Adrenal gland (tissue), 12 donors: ENCODE results near the gene EPHB2. TPM values are rescaled to one million over a fixed set of nuclear protein-coding genes. Genes with fewer than 3 reads are reported as not detected.

Source experiments
- DNase-seq, 7 donors: peaks; one replicate each; pipeline ENCODE4 v3.0.0-alpha.2; 2019 to 2020
- H3K27ac ChIP-seq, 5 donors: fragments of 200-600 bp; sonication (generic) in 4 of 5; 1 replicate in 3 of 5; 2 replicates in 2 of 5; pipeline versions ENCODE4 v1.5.1 to v1.8.0; 2016 to 2020; ENCODE audit warnings: mild to moderate bottlenecking in 1 of 5
- H3K27me3 ChIP-seq: fragments of 200-600 bp; 2 replicates; pipeline ENCODE4 v1.8.0; 2021
- H3K36me3 ChIP-seq, 2 donors: fragments of 200-600 bp; replicated peaks in 1 of 2; 1 replicate in 1 of 2; 2 replicates in 1 of 2; pipeline versions ENCODE4 v1.5.1 to v1.8.0; 2018 to 2022
- H3K4me1 ChIP-seq, 2 donors: fragments of 200-600 bp; replicated peaks in 1 of 2; 1 replicate in 1 of 2; 2 replicates in 1 of 2; pipeline versions ENCODE4 v1.5.1 to v1.8.0; 2018 to 2021
- H3K4me3 ChIP-seq, 4 donors: fragments of 200-600 bp; sonication (generic) in 3 of 4; one replicate each; pipeline ENCODE4 v1.5.1; 2016 to 2018
- H3K9me3 ChIP-seq, 3 donors: fragments of 200-600 bp; sonication (generic) in 1 of 3; replicated peaks in 1 of 3; 1 replicate in 2 of 3; 2 replicates in 1 of 3; pipeline versions ENCODE4 v1.5.1 to v1.8.0; 2016 to 2021
- POLR2A ChIP-seq, 2 donors: fragments of 450-650 bp; IDR thresholded peaks; one replicate each; pipeline ENCODE4 v1.6.1; 2017; ENCODE audit warnings: antibody characterized with exemption in 2 of 2, mild to moderate bottlenecking in 2 of 2, moderate library complexity in 1 of 2
- WGBS, 4 donors: extraction: QIAGEN DNeasy Blood & Tissue Kit in 2 of 4; methylation state at CpG; one replicate each; pipeline versions ENCODE4 v1.1.5 to v1.1.7; 2013 to 2017; 5-methylcytosine and 5-hydroxymethylcytosine counted together
- intact Hi-C, 2 donors: fragments of 100-400 bp; cut with DNase I; formaldehyde crosslinking; loops; one replicate each; pipeline versions ENCODE4 v1.14.1 to v1.15.0; 2022 to 2023
- polyA plus RNA-seq, 3 donors: library from polyadenylated mRNA; stranded (reverse); fragments of 200-250 nt in 2 of 3; fragments of 350-450 nt in 1 of 3; fragmentation: Illumina TruSeq in 1 of 3; extraction: RNeasy Lipid Tissue Mini Kit (QIAGEN cat#74804) in 1 of 3; gene quantifications; one replicate each; pipeline ENCODE4 v1.2.3, GENCODE V29; 2013 to 2014
- total RNA-seq, 9 donors: library from RNA; depleted of rRNA in 4 of 9; stranded (reverse); fragments of >200 nt in 4 of 9; fragments of 120-200 nt in 1 of 9; fragmentation: NEBNext Ultra II Directional in 1 of 9; extraction: Animal tissue kit (Norgen Biotek cat#: 25700) in 1 of 9; gene quantifications; one replicate each; pipeline versions ENCODE4 v1.1.0 to v1.2.4, GENCODE V29; 2013 to 2023
- TF ChIP-seq, protein P1 (sequence below), 6 experiments: fragments of 450-650 bp in 4 of 6; fragments of 200-600 bp in 2 of 6; sonication (generic) in 1 of 6; IDR thresholded peaks; 1 replicate in 5 of 6; 2 replicates in 1 of 6; pipeline versions ENCODE4 v1.5.1 to v1.8.0; 2016 to 2021; ENCODE audit warnings: antibody characterized with exemption in 6 of 6, mild to moderate bottlenecking in 2 of 6, moderate library complexity in 1 of 6
- donor health status: healthy with polysubstance abuse.
- donor health status: Bipolar disorder and iron deficiency.
- donor health status: DM: yes; HTN: yes; CAD: no.
- donor health status: DM: no; HTN: no; CAD: no.
- donor health status: DM: no; HTN: no; CAD: no.
- donor health status: DM: yes; HTN: yes; CAD: no.

The EPHB2 gene
- total and polyA plus RNA-seq, 12 donors = 0.67 to 10.3 (median 3.1) TPM

DNA sequence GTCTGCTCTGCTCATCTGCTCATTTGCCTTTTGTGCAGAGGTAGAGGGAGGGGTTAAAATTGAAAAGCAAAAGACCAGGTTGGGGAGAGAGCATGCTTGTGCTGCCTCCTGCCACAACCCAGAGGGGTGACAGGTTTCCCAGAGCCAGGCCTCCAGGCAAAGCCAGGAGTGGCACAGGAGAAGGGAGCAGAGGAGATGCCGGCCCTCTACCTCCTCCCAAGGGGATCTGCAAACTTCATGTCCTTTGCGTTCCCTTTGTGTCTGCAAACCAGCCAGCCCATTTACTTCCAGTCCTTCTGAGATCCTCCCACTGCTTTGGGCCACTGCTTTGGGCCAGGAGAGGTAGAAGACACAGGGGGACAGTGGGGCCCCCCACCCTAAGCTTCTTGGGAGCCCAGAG, 67.8 kb downstream of the EPHB2 start:
- no peaks in the 10 kb centered on the region for H3K9me3 ChIP-seq
- H3K27ac ChIP-seq = peak overlapping the region in 1 of 5 donors; percentile 10
- intact Hi-C loops = no loop called here
- no peak for TF ChIP-seq POLR2A (IDR thresholded peaks at IDR 0.05)
- TF ChIP-seq, protein P1, sequence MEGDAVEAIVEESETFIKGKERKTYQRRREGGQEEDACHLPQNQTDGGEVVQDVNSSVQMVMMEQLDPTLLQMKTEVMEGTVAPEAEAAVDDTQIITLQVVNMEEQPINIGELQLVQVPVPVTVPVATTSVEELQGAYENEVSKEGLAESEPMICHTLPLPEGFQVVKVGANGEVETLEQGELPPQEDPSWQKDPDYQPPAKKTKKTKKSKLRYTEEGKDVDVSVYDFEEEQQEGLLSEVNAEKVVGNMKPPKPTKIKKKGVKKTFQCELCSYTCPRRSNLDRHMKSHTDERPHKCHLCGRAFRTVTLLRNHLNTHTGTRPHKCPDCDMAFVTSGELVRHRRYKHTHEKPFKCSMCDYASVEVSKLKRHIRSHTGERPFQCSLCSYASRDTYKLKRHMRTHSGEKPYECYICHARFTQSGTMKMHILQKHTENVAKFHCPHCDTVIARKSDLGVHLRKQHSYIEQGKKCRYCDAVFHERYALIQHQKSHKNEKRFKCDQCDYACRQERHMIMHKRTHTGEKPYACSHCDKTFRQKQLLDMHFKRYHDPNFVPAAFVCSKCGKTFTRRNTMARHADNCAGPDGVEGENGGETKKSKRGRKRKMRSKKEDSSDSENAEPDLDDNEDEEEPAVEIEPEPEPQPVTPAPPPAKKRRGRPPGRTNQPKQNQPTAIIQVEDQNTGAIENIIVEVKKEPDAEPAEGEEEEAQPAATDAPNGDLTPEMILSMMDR (IDR thresholded peaks at IDR 0.05) = no peak
- no peaks in the 10 kb centered on the region for H3K27me3 ChIP-seq
- WGBS, 4 donors = 74 to 97% (median 81%) methylated on average over 2 of the region's 2 CpGs
- no peak overlapping the region for H3K4me3 ChIP-seq
- no peak for DNase-seq
- H3K4me1 ChIP-seq = peaks cover 0 to 13% of the 10 kb centered on the region in 2 donors
- H3K36me3 ChIP-seq = no peaks in the 10 kb centered on the region

DNA sequence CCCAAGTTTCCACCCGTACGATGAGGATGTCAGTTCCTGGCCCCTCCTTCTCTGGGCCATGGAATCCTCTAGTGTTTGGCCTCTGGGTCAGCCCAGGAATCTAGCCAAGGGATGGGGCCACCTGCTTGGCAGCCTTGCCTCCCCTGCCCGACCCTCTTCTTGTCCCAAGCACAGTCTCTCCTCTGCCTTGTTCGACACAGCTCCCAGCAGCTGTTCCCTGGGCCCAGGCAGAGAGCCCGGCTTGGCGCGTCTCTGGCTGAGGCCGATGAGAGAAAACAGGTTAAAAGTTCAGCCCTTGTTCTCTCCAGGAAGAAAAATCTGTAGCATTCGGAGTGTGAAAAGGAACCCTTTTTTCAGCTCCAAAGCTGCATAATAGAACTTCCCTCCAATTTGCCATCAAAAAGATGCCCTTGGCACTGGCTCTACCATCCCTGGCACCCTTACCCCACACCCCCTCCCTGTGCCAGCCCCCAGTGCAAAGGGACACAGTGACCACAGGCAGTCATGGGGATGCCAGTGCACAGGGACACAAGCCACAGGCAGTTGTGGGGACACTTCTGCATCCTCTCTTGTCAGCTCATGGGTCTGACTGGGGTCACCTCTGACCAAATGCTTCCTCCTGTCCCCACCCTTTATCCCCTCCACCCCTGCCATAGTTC, 68.4 kb downstream of the EPHB2 start:
- H3K27ac ChIP-seq = peak overlapping the region in 1 of 5 donors; percentile 10
- DNase-seq = peak in 1 of 7 donors; percentile 25

DNA sequence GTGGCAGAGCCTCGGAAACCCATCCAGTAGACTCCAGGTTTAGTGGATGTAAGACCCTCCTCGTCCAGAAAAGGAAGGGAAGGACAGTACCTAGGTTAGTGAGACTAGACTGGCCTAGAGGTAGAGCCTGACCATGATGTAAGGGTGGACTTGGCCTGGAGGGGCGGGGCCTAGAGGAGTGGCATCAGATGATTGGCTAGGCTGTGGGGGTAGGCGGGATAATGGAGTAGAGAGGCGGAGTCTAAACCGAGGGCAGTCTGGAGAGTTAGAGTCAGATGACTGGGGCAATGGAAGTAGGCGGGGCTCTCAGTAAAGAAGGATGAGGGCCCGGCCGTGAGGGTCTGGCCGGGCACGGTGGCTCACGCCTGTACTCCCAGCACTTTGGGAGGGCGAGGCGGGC, 70.1 kb downstream of the EPHB2 start:
- H3K27ac ChIP-seq = no peak overlapping the region
- TF ChIP-seq, protein P1 (IDR thresholded peaks at IDR 0.05) = no peak
- no peak for TF ChIP-seq POLR2A (IDR thresholded peaks at IDR 0.05)
- 85 to 90% (median 87%) methylated on average over 14 of the region's 14 CpGs for WGBS, 4 donors

More for the DNA sequence above, 68.4 kb downstream of the EPHB2 start:
- Histone ChIP-seq H3K4me3 (no peak overlapping the region), H3K36me3 (no peaks in the 10 kb centered on the region), H3K9me3 (no peaks in the 10 kb centered on the region), H3K4me1 (peaks cover 0 to 8% of the 10 kb centered on the region in 2 donors), H3K27me3 (no peaks in the 10 kb centered on the region)
- WGBS, 4 donors = 58 to 60% (median 58%) methylated on average over 9 of the region's 9 CpGs
- intact Hi-C loops = no loop called here
- no peak for TF ChIP-seq POLR2A (IDR thresholded peaks at IDR 0.05)
- TF ChIP-seq, protein P1 (IDR thresholded peaks at IDR 0.05) = no peak

DNA sequence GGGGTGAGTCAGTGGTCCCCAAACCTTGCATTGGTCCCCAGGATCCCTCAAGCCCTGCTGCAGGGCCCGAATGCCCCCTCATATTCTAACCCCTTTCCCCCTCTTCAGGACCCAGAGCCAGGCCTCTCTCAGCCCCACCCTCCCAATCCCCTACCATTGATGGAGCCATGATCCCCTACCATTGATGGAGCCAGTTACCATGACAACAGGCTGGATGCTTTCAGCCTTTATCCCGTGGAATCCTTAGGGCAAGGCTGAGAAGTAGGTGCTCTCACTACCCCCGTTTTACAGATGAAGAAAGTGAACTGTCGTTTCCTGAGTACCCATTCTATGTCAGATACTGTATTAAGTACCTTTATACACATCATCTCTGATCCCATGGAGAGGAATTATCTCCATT, 70.8 kb downstream of the EPHB2 start:
- no peaks in the 10 kb centered on the region for H3K36me3 ChIP-seq
- 89 to 94% (median 91%) methylated on average over 4 of the region's 4 CpGs for WGBS, 4 donors
- H3K4me3 ChIP-seq = no peak overlapping the region
- H3K27ac ChIP-seq = no peak overlapping the region
- intact Hi-C loops = no loop called here
- no peaks in the 10 kb centered on the region for H3K9me3 ChIP-seq
- no peaks in the 10 kb centered on the region for H3K4me1 ChIP-seq
- TF ChIP-seq, protein P1 (IDR thresholded peaks at IDR 0.05) = no peak
- no peak for TF ChIP-seq POLR2A (IDR thresholded peaks at IDR 0.05)
- no peak for DNase-seq
- H3K27me3 ChIP-seq = no peaks in the 10 kb centered on the region

More for the DNA sequence above, 70.1 kb downstream of the EPHB2 start:
- intact Hi-C loops = no loop called here
- H3K4me1 ChIP-seq = no peaks in the 10 kb centered on the region
- peak in 3 of 7 donors; percentile 19 to 30 (median 30) for DNase-seq
- H3K4me3 ChIP-seq = no peak overlapping the region
- H3K27me3 ChIP-seq = no peaks in the 10 kb centered on the region
- H3K9me3 ChIP-seq = no peaks in the 10 kb centered on the region
- H3K36me3 ChIP-seq = no peaks in the 10 kb centered on the region
